SK-N-SH (cell line): ENCODE measurements around the gene RFLNA. TPM values are rescaled to one million over a fixed set of nuclear protein-coding genes. Genes with fewer than 3 reads are reported as not detected.

Experiments used
- CTCF ChIA-PET: fragments of 300-600, 350-600 bp; formaldehyde crosslinking; extraction: SDS; loops from one replicate; lab custom pipeline; 2021; lab: Yijun Ruan, JAX
- POLR2A ChIA-PET: fragments of 350-600 bp; sonication (Branson Sonifier 250); formaldehyde crosslinking; extraction: SDS; loops from one replicate; lab custom pipeline; 2020; ENCODE audit warnings: antibody characterized with exemption, inconsistent platforms; lab: Yijun Ruan, JAX
- DNase-seq: peaks from one replicate; pipeline ENCODE4 v3.0.0; 2012
- H2AFZ ChIP-seq: fragments of 200-600 bp; sonication (generic); 2 replicates; pipeline ENCODE4 v1.8.1; 2016; ENCODE audit warnings: antibody characterized with exemption, mild to moderate bottlenecking, low read depth
- H3F3A ChIP-seq: fragments of 200-600 bp; sonication (generic); replicated peaks from 2 replicates; pipeline ENCODE3; 2016; ENCODE audit warnings: antibody characterized with exemption, mild to moderate bottlenecking; ENCODE audit not compliant: insufficient read depth
- H3K27ac ChIP-seq, 2 experiments: fragments of 200-500 bp in 1 of 2; fragments of 200-600 bp in 1 of 2; sonication (Bioruptor generic) in 1 of 2; sonication (generic), shearing (Covaris generic) in 1 of 2; 2 replicates each; pipeline versions ENCODE4 v1.5.1 to v1.6.1; 2014 to 2016; ENCODE audit warnings: low read depth in 2 of 2, inconsistent platforms in 1 of 2, low read length in 1 of 2, mild to moderate bottlenecking in 1 of 2, mixed read lengths in 1 of 2
- H3K27me3 ChIP-seq: fragments of 200-600 bp; sonication (generic), shearing (Covaris generic); 2 replicates; pipeline ENCODE4 v1.6.1; 2016; ENCODE audit warnings: mixed run types; ENCODE audit not compliant: insufficient read depth
- H3K36me3 ChIP-seq, 2 experiments: fragments of 200-500 bp in 1 of 2; fragments of 200-600 bp in 1 of 2; sonication (Bioruptor generic) in 1 of 2; sonication (generic) in 1 of 2; replicated peaks in 1 of 2; 2 replicates each; pipeline versions ENCODE3 to v1.5.1; 2014 to 2016; ENCODE audit warnings: low read length in 1 of 2, mild to moderate bottlenecking in 1 of 2; ENCODE audit not compliant: insufficient read depth in 2 of 2, control insufficient read depth in 1 of 2
- H3K4me1 ChIP-seq, 2 experiments: fragments of 200-500 bp in 1 of 2; fragments of 200-600 bp in 1 of 2; sonication (Bioruptor generic) in 1 of 2; sonication (generic), shearing (Covaris generic) in 1 of 2; 2 replicates each; pipeline versions ENCODE4 v1.5.1 to v1.6.1; 2014 to 2016; ENCODE audit warnings: low read depth in 1 of 2, low read length in 1 of 2, mixed run types in 1 of 2; ENCODE audit not compliant: insufficient read depth in 2 of 2, control insufficient read depth in 1 of 2
- H3K4me2 ChIP-seq: fragments of 200-600 bp; sonication (generic), shearing (Covaris generic); 2 replicates; pipeline ENCODE4 v1.6.1; 2017; ENCODE audit warnings: mixed run types
- H3K4me3 ChIP-seq, 2 experiments: fragments of 200-500 bp in 1 of 2; fragments of 200-600 bp in 1 of 2; sonication (Bioruptor generic) in 1 of 2; sonication (generic), shearing (Covaris generic) in 1 of 2; 2 replicates each; pipeline versions ENCODE4 v1.5.1 to v1.8.1; 2014 to 2016; ENCODE audit warnings: low read depth in 2 of 2, inconsistent platforms in 1 of 2, low read length in 1 of 2, mild to moderate bottlenecking in 1 of 2, mixed read lengths in 1 of 2, moderate library complexity in 1 of 2
- H3K79me2 ChIP-seq: fragments of 200-600 bp; sonication (generic); 2 replicates; pipeline ENCODE4 v1.8.1; 2017; ENCODE audit warnings: mild to moderate bottlenecking; ENCODE audit not compliant: insufficient read depth
- H3K9ac ChIP-seq: fragments of 200-600 bp; sonication (generic); 2 replicates; pipeline ENCODE4 v1.6.1; 2017; ENCODE audit warnings: mixed run types
- H3K9me2 ChIP-seq: fragments of 200-600 bp; sonication (generic); 2 replicates; pipeline ENCODE4 v1.6.1; 2017; ENCODE audit warnings: mixed run types
- H3K9me3 ChIP-seq: fragments of 200-600 bp; sonication (generic); 2 replicates; pipeline ENCODE4 v1.6.1; 2017; ENCODE audit warnings: mixed run types, mild to moderate bottlenecking, moderate library complexity
- H4K20me1 ChIP-seq: fragments of 200-600 bp; sonication (generic); 2 replicates; pipeline ENCODE4 v1.6.1; 2017; ENCODE audit warnings: mild to moderate bottlenecking, mixed run types; ENCODE audit not compliant: insufficient read depth
- ELF1 ChIP-seq: IDR thresholded peaks from 2 replicates; pipeline ENCODE4 v1.4.0; 2012
- EZH2phosphoT487 ChIP-seq: fragments of 200-600 bp; sonication (generic); IDR thresholded peaks from 2 replicates; pipeline ENCODE4 v1.6.1; 2017; ENCODE audit warnings: low read depth, mixed run types, mild to moderate bottlenecking, antibody characterized with exemption, moderate library complexity, borderline replicate concordance
- FOXJ3 ChIP-seq: sonication (generic); formaldehyde crosslinking; IDR thresholded peaks from 2 replicates; pipeline ENCODE4 v1.5.1; 2020; ENCODE audit warnings: mild to moderate bottlenecking, missing genetic modification reagents
- IRF3 ChIP-seq: fragments of 150-350 bp; IDR thresholded peaks from 2 replicates; pipeline ENCODE4 v1.6.1; 2016; ENCODE audit warnings: mild to moderate bottlenecking, low read depth, low read length
- JUND ChIP-seq: IDR thresholded peaks from 2 replicates; pipeline ENCODE4 v1.4.0; 2012
- MXI1 ChIP-seq: IDR thresholded peaks from 2 replicates; pipeline ENCODE4 v1.6.1; 2012; ENCODE audit warnings: mild to moderate bottlenecking, low read depth, low read length, improper control_type of control experiment
- RFX5 ChIP-seq: IDR thresholded peaks from 2 replicates; pipeline ENCODE4 v1.6.1; 2012; ENCODE audit warnings: mild to moderate bottlenecking, improper control_type of control experiment, low read length
- SMC3 ChIP-seq: IDR thresholded peaks from 2 replicates; pipeline ENCODE4 v1.6.1; 2012; ENCODE audit warnings: low read depth, low read length, improper control_type of control experiment
- TAF1 ChIP-seq: IDR thresholded peaks from 2 replicates; pipeline ENCODE4 v1.6.1; 2012; ENCODE audit warnings: low read depth, mild to moderate bottlenecking, low read length, moderate library complexity, borderline replicate concordance
- ZBTB33 ChIP-seq: IDR thresholded peaks from 2 replicates; pipeline ENCODE4 v1.4.0; 2012; ENCODE audit warnings: low read depth, borderline replicate concordance
- WGBS: methylation state at CpG from one replicate; pipeline ENCODE4 v1.1.6; 2017; ENCODE audit warnings: low lambda C conversion rate; 5-methylcytosine and 5-hydroxymethylcytosine counted together
- polyA plus RNA-seq, 3 experiments: library from polyadenylated mRNA; depleted of rRNA; stranded (reverse); fragments of >200 nt; gene quantifications; 2 replicates each; pipeline ENCODE4 v1.2.3, GENCODE V29; 2012
- TF ChIP-seq, protein P1 (sequence below): IDR thresholded peaks from 2 replicates; pipeline ENCODE4; 2012
- TF ChIP-seq, protein P2 (sequence below): IDR thresholded peaks from 2 replicates; pipeline ENCODE4 v1.4.0; 2012; ENCODE audit warnings: low read depth

Gene RFLNA
- polyA plus RNA-seq, 1 of the 3 experiments (the other 2 are of a cell fraction): 0.10 TPM

DNA sequence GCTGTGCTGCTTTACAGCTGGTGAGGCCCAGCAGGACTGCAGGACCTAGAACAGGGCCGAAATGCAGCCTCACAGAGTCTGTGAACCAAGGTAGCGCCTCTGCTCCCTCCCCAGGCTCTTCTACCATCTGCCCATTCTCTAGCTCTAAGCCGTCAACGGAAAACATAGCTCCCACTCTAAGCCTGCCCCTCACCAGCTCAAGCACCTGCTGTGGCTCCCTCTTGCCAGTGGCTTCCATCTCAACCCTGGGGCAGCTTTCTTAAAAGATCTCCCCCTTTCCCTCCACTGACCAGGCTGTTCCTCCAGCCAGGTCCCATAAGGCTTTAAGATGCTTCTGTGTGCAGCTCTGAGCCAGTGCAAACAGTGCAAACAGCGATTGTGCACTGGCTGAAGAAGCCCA lies 61.3 kb downstream of the RFLNA start (continued):
- no peak for TF ChIP-seq ZBTB33
- TF ChIP-seq JUND: no peak
- TF ChIP-seq ELF1: no peak
- TF ChIP-seq IRF3: no peak

DNA sequence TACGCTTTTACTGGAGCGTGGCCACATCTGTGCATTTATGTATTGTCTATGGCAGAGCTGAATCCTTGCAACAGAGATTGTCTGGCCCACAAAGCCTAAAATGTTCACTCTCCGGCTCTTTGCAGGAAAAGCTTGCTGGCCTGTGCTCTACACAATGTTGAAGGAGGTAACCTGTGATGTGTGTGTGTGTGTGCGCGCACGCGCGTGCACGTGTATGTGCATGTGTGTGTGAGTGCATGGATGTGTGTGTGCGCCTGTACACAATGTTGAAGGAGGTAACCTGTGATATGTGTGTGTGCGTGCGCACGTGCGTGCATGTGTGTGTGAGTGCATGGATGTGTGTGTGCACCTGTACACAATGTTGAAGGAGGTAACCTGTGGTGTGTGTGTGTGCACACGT lies 62.7 kb downstream of the RFLNA start:
- Histone ChIP-seq H3K4me1 (peaks cover 0 to 45% of the 10 kb centered on the region in 2 experiments; a peak in 2 of 4 replicates), H3K27ac (no peak overlapping the region), H3K79me2 (peaks cover 76% of the 10 kb centered on the region), H3F3A (no peaks in the 10 kb centered on the region), H3K9me3 (no peaks in the 10 kb centered on the region), H4K20me1 (peaks cover 89% of the 10 kb centered on the region), H3K36me3 (peaks cover 45 to 81% of the 10 kb centered on the region in 2 experiments), H3K9me2 (no peaks in the 10 kb centered on the region), H3K27me3 (no peaks in the 10 kb centered on the region), H3K4me2 (no peak overlapping the region), H3K4me3 (no peak overlapping the region), H2AFZ (no peak overlapping the region), H3K9ac (no peak overlapping the region)
- DNase-seq: no peak
- TF ChIP-seq, protein P1, sequence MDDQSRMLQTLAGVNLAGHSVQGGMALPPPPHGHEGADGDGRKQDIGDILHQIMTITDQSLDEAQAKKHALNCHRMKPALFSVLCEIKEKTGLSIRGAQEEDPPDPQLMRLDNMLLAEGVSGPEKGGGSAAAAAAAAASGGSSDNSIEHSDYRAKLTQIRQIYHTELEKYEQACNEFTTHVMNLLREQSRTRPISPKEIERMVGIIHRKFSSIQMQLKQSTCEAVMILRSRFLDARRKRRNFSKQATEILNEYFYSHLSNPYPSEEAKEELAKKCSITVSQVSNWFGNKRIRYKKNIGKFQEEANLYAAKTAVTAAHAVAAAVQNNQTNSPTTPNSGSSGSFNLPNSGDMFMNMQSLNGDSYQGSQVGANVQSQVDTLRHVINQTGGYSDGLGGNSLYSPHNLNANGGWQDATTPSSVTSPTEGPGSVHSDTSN: no peak
- TF ChIP-seq FOXJ3 (CRISPR knock-in tag) (no peak), ZBTB33 (no peak), EZH2phosphoT487 (no peak), TAF1 (no peak), SMC3 (no peak), MXI1 (no peak), RFX5 (no peak), ELF1 (no peak)
- TF ChIP-seq, protein P2, sequence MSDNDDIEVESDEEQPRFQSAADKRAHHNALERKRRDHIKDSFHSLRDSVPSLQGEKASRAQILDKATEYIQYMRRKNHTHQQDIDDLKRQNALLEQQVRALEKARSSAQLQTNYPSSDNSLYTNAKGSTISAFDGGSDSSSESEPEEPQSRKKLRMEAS: no peak
- ChIA-PET POLR2A (no interaction called here), CTCF (interaction anchor here (0.8 to 1.3 kb wide), 3 partner anchors 9 to 39 kb away, joined by 3 read pairs; no protein-coding TSS in a partner anchor)
- 98% methylated on average over 15 of the region's 15 CpGs for WGBS
